Spleen (tissue), 11 donors: ENCODE results near the gene SPHK1. TPM values are rescaled to one million over a fixed set of nuclear protein-coding genes. Genes with fewer than 3 reads are reported as not detected.
A peak's percentile ranks its signal among the peaks of the same experiment; 100 is the strongest.

ENCODE experiments used
- DNase-seq: peaks from one replicate; pipeline ENCODE4 v3.0.0-alpha.2; 2020
- H3K27ac ChIP-seq, 8 donors: fragments of 200-600 bp; sonication (generic) in 7 of 8; 1 replicate in 4 of 8; 2 replicates in 4 of 8; pipeline versions ENCODE4 v1.5.0 to v1.8.0; 2016 to 2021; ENCODE audit warnings: inconsistent platforms in 4 of 8, mild to moderate bottlenecking in 4 of 8, moderate library complexity in 1 of 8
- H3K27me3 ChIP-seq, 7 donors: fragments of 200-600 bp; sonication (generic) in 6 of 7; replicated peaks in 1 of 7; 1 replicate in 4 of 7; 2 replicates in 3 of 7; pipeline versions ENCODE4 v1.5.0 to v1.8.0; 2016 to 2021; ENCODE audit warnings: inconsistent platforms in 3 of 7, mild to moderate bottlenecking in 1 of 7
- H3K36me3 ChIP-seq, 6 donors: fragments of 200-600 bp; sonication (generic) in 5 of 6; 1 replicate in 4 of 6; 2 replicates in 2 of 6; pipeline versions ENCODE4 v1.5.0 to v1.8.0; 2016 to 2021; ENCODE audit warnings: inconsistent platforms in 2 of 6
- H3K4me1 ChIP-seq, 6 donors: fragments of 200-600 bp; sonication (generic) in 5 of 6; 1 replicate in 3 of 6; 2 replicates in 3 of 6; pipeline versions ENCODE4 v1.5.0 to v1.8.0; 2016 to 2021; ENCODE audit warnings: inconsistent platforms in 3 of 6
- H3K4me3 ChIP-seq, 8 donors: fragments of 200-600 bp; sonication (generic) in 7 of 8; 1 replicate in 4 of 8; 2 replicates in 4 of 8; pipeline versions ENCODE4 v1.5.0 to v1.8.0; 2016 to 2021; ENCODE audit warnings: inconsistent platforms in 4 of 8, mild to moderate bottlenecking in 4 of 8, moderate library complexity in 2 of 8
- H3K9me3 ChIP-seq, 8 donors: fragments of 200-600 bp; sonication (generic) in 7 of 8; 1 replicate in 4 of 8; 2 replicates in 4 of 8; pipeline versions ENCODE4 v1.5.0 to v1.8.0; 2016 to 2021; ENCODE audit warnings: inconsistent platforms in 4 of 8
- CTCF ChIP-seq, 11 experiments: fragments of 200-600 bp in 7 of 11; fragments of 450-650 bp in 4 of 11; sonication (generic) in 4 of 11; IDR thresholded peaks in 8 of 11; conservative IDR thresholded peaks in 3 of 11; 1 replicate in 7 of 11; 2 replicates in 4 of 11; pipeline versions ENCODE4 v1.4.0 to v1.8.0; 2016 to 2021; ENCODE audit warnings: antibody characterized with exemption in 11 of 11, inconsistent platforms in 4 of 11, mild to moderate bottlenecking in 1 of 11
- POLR2A ChIP-seq, 3 donors: fragments of 450-650 bp; IDR thresholded peaks; one replicate each; pipeline ENCODE4 v1.5.1; 2017; ENCODE audit warnings: antibody characterized with exemption in 3 of 3, mild to moderate bottlenecking in 1 of 3
- POLR2AphosphoS5 ChIP-seq, 3 donors: sonication (generic); formaldehyde crosslinking; IDR thresholded peaks; one replicate each; pipeline ENCODE4 v1.5.1; 2017; ENCODE audit warnings: antibody characterized with exemption in 3 of 3
- WGBS, 5 donors: extraction: QIAGEN DNeasy Blood & Tissue Kit in 3 of 5; methylation state at CpG; one replicate each; pipeline versions ENCODE4 v1.1.5 to v1.1.7; 2013 to 2018; 5-methylcytosine and 5-hydroxymethylcytosine counted together
- intact Hi-C: fragments of 100-400 bp; cut with DNase I; formaldehyde crosslinking; loops from one replicate; pipeline ENCODE4 v1.15.0; 2023; ENCODE audit warnings: low total_unique reads
- polyA plus RNA-seq, 3 donors: library from polyadenylated mRNA; stranded (reverse); fragments of 200-250 nt; gene quantifications; one replicate each; pipeline ENCODE4 v1.2.1, GENCODE V29; 2013
- total RNA-seq, 7 donors: library from RNA; depleted of rRNA in 3 of 7; stranded (reverse); fragments of >200 nt in 3 of 7; fragmentation: NEBNext Ultra II Directional in 4 of 7; extraction: Animal tissue kit (Norgen Biotek cat#: 25700) in 4 of 7; gene quantifications; one replicate each; pipeline versions ENCODE4 v1.1.0 to v1.2.1, GENCODE V29; 2016 to 2021
- donor health status: healthy with polysubstance abuse.
- donor health status: DM: no; HTN: no; CAD: no; lungs with moderate emphysema.
- donor health status: DM: no; HTN: no; CAD: no.
- donor health status: Bipolar disorder and iron deficiency.
- donor health status: healthy.
- donor health status: DM: no; HTN: no; CAD: no.
- donor health status: DM: yes; HTN: yes; CAD: no.

Gene SPHK1
- total and polyA plus RNA-seq, 10 donors, result 3.7 to 11.4 (median 6.0) TPM

GRCh38 chr17:76350463-76350862 lies 33.9 kb upstream of the SPHK1 start:
- H3K36me3 ChIP-seq, result peaks cover 0 to 34% (median 21%) of the 10 kb centered on the region in 6 donors
- no peak overlapping the region for H3K4me3 ChIP-seq
- intact Hi-C loops, result no loop called here
- H3K9me3 ChIP-seq, result no peaks in the 10 kb centered on the region
- H3K27me3 ChIP-seq, result no peaks in the 10 kb centered on the region
- TF ChIP-seq CTCF (IDR thresholded peaks at IDR 0.05 in 8 of 11, conservative IDR thresholded peaks at IDR 0.05 in 3 of 11) (no peak), POLR2AphosphoS5 (IDR thresholded peaks at IDR 0.05) (no peak), POLR2A (IDR thresholded peaks at IDR 0.05) (no peak)
- peaks cover 6 to 35% (median 17%) of the 10 kb centered on the region in 6 donors for H3K4me1 ChIP-seq
- 92 to 99% (median 96%) methylated on average over 5 of the region's 5 CpGs for WGBS, 5 donors
- H3K27ac ChIP-seq, result no peak overlapping the region
- no peak for DNase-seq

GRCh38 chr17:76351526-76352071 lies 32.8 kb upstream of the SPHK1 start:
- H3K27me3 ChIP-seq, result no peaks in the 10 kb centered on the region
- no peak for DNase-seq
- peaks cover 0 to 23% (median 13%) of the 10 kb centered on the region in 6 donors for H3K36me3 ChIP-seq
- intact Hi-C loops, result no loop called here
- 90 to 92% (median 91%) methylated on average over 9 of the region's 9 CpGs for WGBS, 5 donors
- no peaks in the 10 kb centered on the region for H3K9me3 ChIP-seq
- H3K27ac ChIP-seq, result no peak overlapping the region
- no peak overlapping the region for H3K4me3 ChIP-seq
- TF ChIP-seq POLR2AphosphoS5 (IDR thresholded peaks at IDR 0.05) (no peak), CTCF (IDR thresholded peaks at IDR 0.05 in 8 of 11, conservative IDR thresholded peaks at IDR 0.05 in 3 of 11) (no peak), POLR2A (IDR thresholded peaks at IDR 0.05) (no peak)
- peaks cover 6 to 35% (median 17%) of the 10 kb centered on the region in 6 donors for H3K4me1 ChIP-seq

- DNase-seq, result peak; percentile 81
- WGBS, 5 donors, result 0 to 2% (median 1%) methylated on average over 18 to 51 of the region's 51 CpGs
- Histone ChIP-seq H3K36me3 (peaks cover 0 to 8% (median 3%) of the 10 kb centered on the region in 6 donors), H3K4me3 (peak overlapping the region; percentile 61 to 98 (median 90)), H3K4me1 (peaks cover 6 to 35% (median 17%) of the 10 kb centered on the region in 6 donors), H3K9me3 (no peaks in the 10 kb centered on the region), H3K27me3 (no peaks in the 10 kb centered on the region), H3K27ac (peak overlapping the region; percentile 87 to 93 (median 90))
- intact Hi-C loops, result no loop called here
- TF ChIP-seq CTCF (IDR thresholded peaks at IDR 0.05 in 8 of 11, conservative IDR thresholded peaks at IDR 0.05 in 3 of 11), result no peak
- TF ChIP-seq POLR2AphosphoS5 (IDR thresholded peaks at IDR 0.05), result no peak
- TF ChIP-seq POLR2A (IDR thresholded peaks at IDR 0.05), result no peak
These were observed 31.3 kb upstream of the SPHK1 start for GRCh38 chr17:76353004-76353598.

GRCh38 chr17:76353599-76354316 lies 30.7 kb upstream of the SPHK1 start, which contains the start of gene PRPSAP1:
Gene PRPSAP1, minus strand, starts transcription at chr17:76353916. Its CDS starts 213 bp downstream, at chr17:76353703.
- H3K27ac ChIP-seq, result peak within 1 kb of the TSS; percentile 87 to 93 (median 90)
- no peaks in the 10 kb centered on the region for H3K27me3 ChIP-seq
- H3K36me3 ChIP-seq, result peaks cover 0 to 1% (median 0%) of the 10 kb centered on the region in 6 donors
- TF ChIP-seq POLR2AphosphoS5 (IDR thresholded peaks at IDR 0.05), result peak; percentile 87 to 91 (median 91)
- peak in 1 of 3 donors; percentile 63 for TF ChIP-seq POLR2A (IDR thresholded peaks at IDR 0.05)
- peak; percentile 18 to 78 (median 59) for TF ChIP-seq CTCF (IDR thresholded peaks at IDR 0.05 in 8 of 11, conservative IDR thresholded peaks at IDR 0.05 in 3 of 11)
- no peaks in the 10 kb centered on the region for H3K9me3 ChIP-seq
- peak within 1 kb of the TSS; percentile 61 to 98 (median 90) for H3K4me3 ChIP-seq
- H3K4me1 ChIP-seq, result peaks cover 6 to 35% (median 17%) of the 10 kb centered on the region in 6 donors
- DNase-seq, result peak; percentile 97
- WGBS, 5 donors, result 0 to 1% (median 0%) methylated on average over 17 to 75 of the region's 75 CpGs
- intact Hi-C loops, result no loop called here
